Panc1 (cell line): ENCODE measurements around the gene GPR34. TPM values are rescaled to one million over a fixed set of nuclear protein-coding genes. Genes with fewer than 3 reads are reported as not detected.

Experiments
- ATAC-seq: fragments of 200-7000 bp; cut with Tn5 transposase; 2 replicates; pipeline ENCODE4 v1.9.1; 2020; ENCODE audit warnings: mild to moderate bottlenecking, moderate library complexity
- BruUV-seq: library from RNA; stranded (reverse); fragments of 400-500 nt; replicated peaks from 2 replicates; lab custom pipeline; 2021; lab: Mats Ljungman, UMichigan
- CTCF ChIA-PET: fragments of 300-600 bp; sonication (Branson Sonifier 250); formaldehyde crosslinking; loops from one replicate; lab custom pipeline; 2022; ENCODE audit warnings: antibody characterized with exemption; lab: Charles Lee
- POLR2A ChIA-PET: fragments of 300-600 bp; sonication (Branson Sonifier 250); formaldehyde crosslinking; loops from one replicate; lab custom pipeline; 2022; ENCODE audit warnings: antibody characterized with exemption; lab: Charles Lee
- DNase-seq: peaks from one replicate; pipeline ENCODE4 v3.0.0-alpha.2; 2010; ENCODE audit warnings: low read depth, low spot score
- H3K27ac ChIP-seq: 2 replicates; pipeline ENCODE4 v1.5.1; 2011; ENCODE audit warnings: mild to moderate bottlenecking, low read length, inconsistent platforms
- H3K27me3 ChIP-seq: fragments of 200-500 bp; sonication (Bioruptor generic); 2 replicates; pipeline ENCODE4 v1.6.0; 2014; ENCODE audit warnings: low read length, inconsistent platforms; ENCODE audit not compliant: control insufficient read depth, insufficient read depth
- H3K36me3 ChIP-seq: fragments of 200-500 bp; sonication (Bioruptor generic); 2 replicates; pipeline ENCODE4 v1.5.1; 2014; ENCODE audit warnings: inconsistent platforms, mild to moderate bottlenecking, low read length, moderate library complexity; ENCODE audit not compliant: control insufficient read depth, insufficient read depth
- H3K4me1 ChIP-seq: 2 replicates; pipeline ENCODE4 v1.5.1; 2011; ENCODE audit warnings: inconsistent platforms, mild to moderate bottlenecking, low read length, moderate library complexity; ENCODE audit not compliant: control insufficient read depth, insufficient read depth
- H3K4me3 ChIP-seq, 2 experiments: 2 replicates each; pipeline ENCODE4 v1.5.1; 2011 to 2012; ENCODE audit warnings: low read depth in 2 of 2, low read length in 2 of 2, mild to moderate bottlenecking in 2 of 2, inconsistent platforms in 1 of 2, moderate library complexity in 1 of 2
- H3K9me3 ChIP-seq: fragments of 200-500 bp; sonication (Bioruptor generic); 2 replicates; pipeline ENCODE4 v1.5.1; 2014; ENCODE audit warnings: low read depth, mild to moderate bottlenecking, inconsistent platforms, low read length, moderate library complexity; ENCODE audit not compliant: control insufficient read depth, insufficient read depth
- CTCF ChIP-seq: fragments of 450-650 bp; IDR thresholded peaks from 2 replicates; pipeline ENCODE4 v1.5.1; 2017; ENCODE audit warnings: mild to moderate bottlenecking
- POLR2AphosphoS5 ChIP-seq: IDR thresholded peaks from 2 replicates; pipeline ENCODE4 v1.6.1; 2012; ENCODE audit warnings: mild to moderate bottlenecking, low read depth, low read length, moderate library complexity
- REST ChIP-seq, 2 experiments: IDR thresholded peaks; 2 replicates each; pipeline ENCODE4 v1.6.1; 2011 to 2012; ENCODE audit warnings: low read depth in 2 of 2, control low read depth in 1 of 2, low read length in 1 of 2, mild to moderate bottlenecking in 1 of 2, moderate library complexity in 1 of 2; ENCODE audit not compliant: insufficient read depth in 1 of 2
- SIN3A ChIP-seq: IDR thresholded peaks from 2 replicates; pipeline ENCODE4 v1.6.1; 2012; ENCODE audit warnings: low read depth, mild to moderate bottlenecking, low read length, moderate library complexity, borderline replicate concordance; ENCODE audit not compliant: insufficient read depth
- TCF7L2 ChIP-seq: IDR thresholded peaks from 2 replicates; pipeline ENCODE4 v1.6.1; 2011; ENCODE audit warnings: mild to moderate bottlenecking, low read depth, low read length, inconsistent platforms
- in situ Hi-C: cut with HindIII; loops from 2 replicates; pipeline ENCODE4 v1.10.0; 2016; ENCODE audit warnings: low sequenced_read_pairs, low pct_unique_long_range_greater_than_20kb
- intact Hi-C: fragments of 100-400 bp; cut with micrococcal nuclease; formaldehyde crosslinking; loops from one replicate; pipeline ENCODE4 v1.10.0; 2022; ENCODE audit not compliant: unreplicated experiment
- total RNA-seq: library from RNA; stranded (reverse); gene quantifications from one replicate; pipeline ENCODE4 v1.2.1, GENCODE V29; 2021; ENCODE audit not compliant: unreplicated experiment

Gene GPR34
- total RNA-seq, 1 experiment from 2014 or later, result not detected

- in situ Hi-C loops (no loop called here), intact Hi-C loops (no loop called here)
- ChIA-PET CTCF (no interaction called here), POLR2A (no interaction called here)
- DNase-seq (no peak), ATAC-seq (no peak)
- no peaks in the 10 kb centered on the region for H3K4me1 ChIP-seq
- H3K27me3 ChIP-seq, result no peaks in the 10 kb centered on the region
- no peaks in the 10 kb centered on the region for H3K9me3 ChIP-seq
- no peaks in the 10 kb centered on the region for H3K36me3 ChIP-seq
- no peak overlapping the region for H3K27ac ChIP-seq
- no TSS peak for BruUV-seq
- H3K4me3 ChIP-seq, result no peak overlapping the region
- no peak for TF ChIP-seq REST (IDR thresholded peaks at IDR 0.05; ENCODE audit: insufficient read depth in 1 of 2, low read depth in 2 of 2, low read length in 1 of 2)
- no peak for TF ChIP-seq TCF7L2
- TF ChIP-seq POLR2AphosphoS5, result no peak
- no peak for TF ChIP-seq CTCF
- no peak for TF ChIP-seq SIN3A
Measured at GRCh38 chrX:41689711-41690110, 938 bp downstream of the GPR34 start.

DNA sequence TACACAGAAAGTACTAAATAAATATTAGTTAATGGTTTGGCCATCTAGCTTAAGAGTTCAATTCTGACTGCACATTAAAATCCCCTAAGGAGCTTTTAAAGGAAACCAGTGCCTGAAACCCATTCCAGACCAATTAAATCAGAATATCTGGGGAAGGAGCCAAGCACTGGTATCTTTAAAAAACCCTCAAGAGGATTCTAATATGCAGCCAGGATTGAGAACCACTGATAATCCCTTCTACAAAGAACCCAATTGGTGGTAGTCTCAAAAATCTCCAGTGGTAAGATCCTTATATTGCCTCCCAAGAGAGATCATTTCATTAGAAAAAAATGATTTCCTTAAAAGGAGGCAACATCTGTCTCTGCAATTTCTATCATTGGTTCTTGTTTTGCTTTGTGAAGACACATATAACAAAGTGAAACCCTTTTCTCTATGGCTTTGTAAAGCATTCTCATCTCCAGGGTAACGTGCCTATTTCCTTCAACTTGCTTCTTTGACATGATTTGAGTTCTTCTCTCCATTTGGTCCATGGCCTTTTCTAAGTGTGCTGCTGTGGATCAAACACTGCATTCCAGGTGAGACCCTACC lies 3.5 kb downstream of the GPR34 start:
- in situ Hi-C loops (no loop called here), intact Hi-C loops (no loop called here)
- no TSS peak for BruUV-seq
- DNase-seq, result no peak
- H3K9me3 ChIP-seq, result no peaks in the 10 kb centered on the region
- no peak overlapping the region for H3K4me3 ChIP-seq
- H3K27me3 ChIP-seq, result no peaks in the 10 kb centered on the region
- H3K4me1 ChIP-seq, result no peaks in the 10 kb centered on the region
- ATAC-seq, result no peak
- no peak for TF ChIP-seq TCF7L2
- no peak for TF ChIP-seq CTCF
- TF ChIP-seq SIN3A, result no peak
- no peak for TF ChIP-seq POLR2AphosphoS5
- no peak for TF ChIP-seq REST (IDR thresholded peaks at IDR 0.05; ENCODE audit: insufficient read depth in 1 of 2, low read depth in 2 of 2, low read length in 1 of 2)
- H3K36me3 ChIP-seq, result no peaks in the 10 kb centered on the region
- ChIA-PET CTCF (no interaction called here), POLR2A (no interaction called here)
- no peak overlapping the region for H3K27ac ChIP-seq
